Measurements from ENCODE around the gene TOMM5.

Gene TOMM5

GRCh38 chr9:37632479-37632878, 40.1 kb upstream of the TOMM5 start:
- TF ChIP-seq SPI1 (IDR thresholded peaks at IDR 0.05; ENCODE audit: borderline replicate concordance, low read depth) = no peak
- no peak for TF ChIP-seq REST (IDR thresholded peaks at IDR 0.05; ENCODE audit: insufficient replicate concordance, low read depth)
- no peak for TF ChIP-seq POLR2AphosphoS5 (IDR thresholded peaks at IDR 0.05; ENCODE audit: low read depth)
- TF ChIP-seq CTCF (IDR thresholded peaks at IDR 0.05; ENCODE audit: insufficient read depth, low read length) = no peak
- no peak for TF ChIP-seq GABPA (IDR thresholded peaks at IDR 0.05; ENCODE audit: low read depth)
- DNase-seq (ENCODE audit: low read depth in 1 of 2, low spot score in 1 of 2) = no peak
- Histone ChIP-seq H3K27me3 (ENCODE audit: insufficient read depth, poor library complexity, severe bottlenecking) (peaks cover 2% of the 10 kb centered on the region), H3K4me3 (replicated peaks; ENCODE audit: insufficient read depth, low read length) (no peak overlapping the region), H3K27ac (replicated peaks) (no peak overlapping the region)

GRCh38 chr9:37626708-37627292, 34.4 kb upstream of the TOMM5 start:
- TF ChIP-seq SPI1 (IDR thresholded peaks at IDR 0.05; ENCODE audit: borderline replicate concordance, low read depth) (no peak), CTCF (IDR thresholded peaks at IDR 0.05; ENCODE audit: insufficient read depth, low read length) (no peak), REST (IDR thresholded peaks at IDR 0.05; ENCODE audit: insufficient replicate concordance, low read depth) (no peak), POLR2AphosphoS5 (IDR thresholded peaks at IDR 0.05; ENCODE audit: low read depth) (no peak), GABPA (IDR thresholded peaks at IDR 0.05; ENCODE audit: low read depth) (no peak)
- DNase-seq (ENCODE audit: low read depth in 1 of 2, low spot score in 1 of 2) = no peak
- H3K4me3 ChIP-seq (replicated peaks; ENCODE audit: insufficient read depth, low read length) = no peak overlapping the region

GRCh38 chr9:37625758-37626147, 33.4 kb upstream of the TOMM5 start:
- no peak for DNase-seq (ENCODE audit: low read depth in 1 of 2, low spot score in 1 of 2)
- Histone ChIP-seq H3K4me3 (replicated peaks; ENCODE audit: insufficient read depth, low read length) (no peak overlapping the region), H3K27me3 (ENCODE audit: insufficient read depth, poor library complexity, severe bottlenecking) (peaks cover 2% of the 10 kb centered on the region), H3K27ac (replicated peaks) (no peak overlapping the region)
- no peak for TF ChIP-seq REST (IDR thresholded peaks at IDR 0.05; ENCODE audit: insufficient replicate concordance, low read depth)
- no peak for TF ChIP-seq CTCF (IDR thresholded peaks at IDR 0.05; ENCODE audit: insufficient read depth, low read length)
- no peak for TF ChIP-seq POLR2AphosphoS5 (IDR thresholded peaks at IDR 0.05; ENCODE audit: low read depth)
- no peak for TF ChIP-seq SPI1 (IDR thresholded peaks at IDR 0.05; ENCODE audit: borderline replicate concordance, low read depth)
- no peak for TF ChIP-seq GABPA (IDR thresholded peaks at IDR 0.05; ENCODE audit: low read depth)

More at GRCh38 chr9:37626708-37627292, 34.4 kb upstream of the TOMM5 start:
- Histone ChIP-seq H3K27me3 (ENCODE audit: insufficient read depth, poor library complexity, severe bottlenecking) (peaks cover 2% of the 10 kb centered on the region), H3K27ac (replicated peaks) (no peak overlapping the region)
